Type B pancreatic cell (in vitro differentiated cells): Measurements from ENCODE around the gene MYO18A. TPM values are rescaled to one million over a fixed set of nuclear protein-coding genes. Genes with fewer than 3 reads are reported as not detected.

Experiments
- DNase-seq: peaks from one replicate; pipeline ENCODE4 v3.0.0; 2021; ENCODE audit warnings: mixed read lengths; ENCODE audit not compliant: unreplicated experiment; ENCODE audit errors: extremely low spot score
- H3K27ac Mint-ChIP-seq: 2 replicates; pipeline ENCODE4 v1.8.0; 2021; ENCODE audit warnings: mild to moderate bottlenecking, mixed read lengths
- H3K27me3 Mint-ChIP-seq: 2 replicates; pipeline ENCODE4 v1.8.0; 2021; ENCODE audit warnings: mixed read lengths
- H3K36me3 Mint-ChIP-seq: 2 replicates; pipeline ENCODE4 v1.8.0; 2021; ENCODE audit warnings: mixed read lengths
- H3K4me1 Mint-ChIP-seq: one replicate; pipeline ENCODE4 v1.8.0; 2021; ENCODE audit warnings: mixed read lengths; ENCODE audit not compliant: unreplicated experiment
- H3K4me3 Mint-ChIP-seq: 2 replicates; pipeline ENCODE4 v1.8.0; 2021; ENCODE audit warnings: mild to moderate bottlenecking, mixed read lengths
- H3K9me3 Mint-ChIP-seq: 2 replicates; pipeline ENCODE4 v1.8.0; 2021; ENCODE audit warnings: mixed read lengths
- CTCF ChIP-seq: fragments of 200-600 bp; sonication (generic); conservative IDR thresholded peaks from 2 replicates; pipeline ENCODE4 v1.5.0; 2021; ENCODE audit warnings: antibody characterized with exemption, mild to moderate bottlenecking
- total RNA-seq: library from RNA; stranded (reverse); gene quantifications from 2 replicates; pipeline ENCODE4 v1.2.1, GENCODE V29; 2021; ENCODE audit warnings: low replicate concordance

The MYO18A gene
- total RNA-seq, 1 donor from 2014 or later: 46.6 TPM

- no peak for DNase-seq
- no peaks in the 10 kb centered on the region for H3K36me3 Mint-ChIP-seq
- H3K27ac Mint-ChIP-seq: no peak overlapping the region
- no peak for TF ChIP-seq CTCF
- H3K9me3 Mint-ChIP-seq: no peaks in the 10 kb centered on the region
- H3K27me3 Mint-ChIP-seq: no peaks in the 10 kb centered on the region
- peaks cover 5% of the 10 kb centered on the region for H3K4me1 Mint-ChIP-seq
- no peak overlapping the region for H3K4me3 Mint-ChIP-seq
Measured at GRCh38 chr17:29123111-29123510, 57.1 kb downstream of the MYO18A start.

- H3K4me1 Mint-ChIP-seq: peaks cover 5% of the 10 kb centered on the region
- H3K27ac Mint-ChIP-seq: no peak overlapping the region
- no peak overlapping the region for H3K4me3 Mint-ChIP-seq
- no peak for DNase-seq
- H3K36me3 Mint-ChIP-seq: no peaks in the 10 kb centered on the region
- H3K27me3 Mint-ChIP-seq: no peaks in the 10 kb centered on the region
- TF ChIP-seq CTCF: no peak
- no peaks in the 10 kb centered on the region for H3K9me3 Mint-ChIP-seq
Measured at GRCh38 chr17:29121442-29121841, 58.8 kb downstream of the MYO18A start.

- Mint-ChIP-seq H3K27ac (no peak overlapping the region), H3K4me1 (peaks cover 5% of the 10 kb centered on the region)
- no peak for DNase-seq
Measured at GRCh38 chr17:29120433-29120832, 59.8 kb downstream of the MYO18A start.

GRCh38 chr17:29119265-29119664, 60.9 kb downstream of the MYO18A start:
- DNase-seq: no peak
- Mint-ChIP-seq H3K27me3 (no peaks in the 10 kb centered on the region), H3K4me3 (no peak overlapping the region), H3K9me3 (no peaks in the 10 kb centered on the region), H3K27ac (no peak overlapping the region), H3K36me3 (no peaks in the 10 kb centered on the region), H3K4me1 (no peaks in the 10 kb centered on the region)
- no peak for TF ChIP-seq CTCF

More at GRCh38 chr17:29120433-29120832, 59.8 kb downstream of the MYO18A start:
- no peaks in the 10 kb centered on the region for H3K36me3 Mint-ChIP-seq
- no peak for TF ChIP-seq CTCF
- no peak overlapping the region for H3K4me3 Mint-ChIP-seq
- no peaks in the 10 kb centered on the region for H3K9me3 Mint-ChIP-seq
- H3K27me3 Mint-ChIP-seq: no peaks in the 10 kb centered on the region

- peak; percentile 86 for DNase-seq
- Mint-ChIP-seq H3K36me3 (no peaks in the 10 kb centered on the region), H3K27me3 (no peaks in the 10 kb centered on the region), H3K9me3 (no peaks in the 10 kb centered on the region), H3K27ac (peak overlapping the region; percentile 58), H3K4me1 (no peaks in the 10 kb centered on the region), H3K4me3 (no peak overlapping the region)
- peak; percentile 98 for TF ChIP-seq CTCF
Measured at GRCh38 chr17:29116804-29117753, 63.1 kb downstream of the MYO18A start.
